H1 (cell line): Measurements from ENCODE around the gene TMIGD2. TPM values are rescaled to one million over a fixed set of nuclear protein-coding genes. Genes with fewer than 3 reads are reported as not detected.
A peak's percentile ranks its signal among the peaks of the same experiment; 100 is the strongest.

ENCODE experiments used
- CTCF ChIA-PET: fragments of 300-600 bp; sonication (Branson Sonifier 250); formaldehyde crosslinking; loops from one replicate; lab custom pipeline; 2021; ENCODE audit not compliant: partially characterized antibody; lab: Charles Lee
- POLR2A ChIA-PET: fragments of 300-600 bp; sonication (Branson Sonifier 250); formaldehyde crosslinking; loops from one replicate; lab custom pipeline; 2021; ENCODE audit warnings: inconsistent platforms; ENCODE audit not compliant: partially characterized antibody; lab: Charles Lee
- DNase-seq, 2 experiments: peaks; one replicate each; pipeline versions ENCODE4 v3.0.0 to v3.0.0-alpha.2; 2010 to 2022; ENCODE audit warnings: low spot score in 2 of 2, low read depth in 1 of 2, mixed read lengths in 1 of 2
- FAIRE-seq: peaks from 2 replicates; lab custom pipeline; 2011; peaks lifted over from hg19 to GRCh38; lab: Jason Lieb, UNC
- H2AFZ ChIP-seq: 2 replicates; pipeline ENCODE4 v1.8.1; 2012; ENCODE audit warnings: low read length, inconsistent platforms
- H2AK5ac ChIP-seq: 2 replicates; pipeline ENCODE4 v1.6.1; 2013; ENCODE audit warnings: low read depth, low read length
- H2BK120ac ChIP-seq: replicated peaks from 2 replicates; pipeline ENCODE3; 2013; ENCODE audit warnings: low read depth, low read length, inconsistent platforms
- H2BK12ac ChIP-seq: 2 replicates; pipeline ENCODE4 v1.6.1; 2013; ENCODE audit warnings: low read depth, low read length
- H2BK15ac ChIP-seq: 2 replicates; pipeline ENCODE4 v1.6.1; 2013; ENCODE audit warnings: low read length
- H2BK20ac ChIP-seq: 2 replicates; pipeline ENCODE4 v1.6.1; 2013; ENCODE audit warnings: low read length
- H2BK5ac ChIP-seq: 2 replicates; pipeline ENCODE4 v1.6.1; 2013; ENCODE audit warnings: low read depth, low read length
- H3K14ac ChIP-seq: 2 replicates; pipeline ENCODE4 v1.6.1; 2013; ENCODE audit warnings: inconsistent platforms; ENCODE audit not compliant: insufficient read length
- H3K18ac ChIP-seq: 2 replicates; pipeline ENCODE4 v1.6.1; 2013; ENCODE audit warnings: low read length; ENCODE audit errors: extremely low read depth
- H3K23ac ChIP-seq: 2 replicates; pipeline ENCODE4 v1.6.1; 2013; ENCODE audit warnings: inconsistent platforms; ENCODE audit not compliant: insufficient read length
- H3K23me2 ChIP-seq: 2 replicates; pipeline ENCODE4 v1.6.1; 2013; ENCODE audit warnings: low read depth, low read length
- H3K27ac ChIP-seq: 2 replicates; pipeline ENCODE4 v1.6.1; 2011; ENCODE audit warnings: low read depth, low read length, inconsistent platforms
- H3K27me3 ChIP-seq, 4 experiments: replicated peaks in 1 of 4; 1 replicate in 1 of 4; 2 replicates in 3 of 4; pipeline versions ENCODE4 v1.6.1 to v1.8.1; 2011 to 2013; ENCODE audit warnings: low read length in 3 of 4, mild to moderate bottlenecking in 3 of 4, inconsistent platforms in 2 of 4, mixed read lengths in 2 of 4, moderate library complexity in 1 of 4; ENCODE audit not compliant: control insufficient read depth in 3 of 4, insufficient read depth in 3 of 4; ENCODE audit errors: extremely low read depth in 1 of 4
- H3K36me3 ChIP-seq, 4 experiments: 2 replicates each; pipeline versions ENCODE4 v1.6.1 to v1.8.1; 2011 to 2013; ENCODE audit warnings: mild to moderate bottlenecking in 4 of 4, low read length in 3 of 4, moderate library complexity in 2 of 4, control low read depth in 1 of 4, inconsistent platforms in 1 of 4; ENCODE audit not compliant: insufficient read depth in 4 of 4, control insufficient read depth in 2 of 4
- H3K4ac ChIP-seq: replicated peaks from 2 replicates; pipeline ENCODE3; 2013; ENCODE audit warnings: low read length, low read depth, mixed read lengths, inconsistent platforms; ENCODE audit not compliant: insufficient read length
- H3K4me1 ChIP-seq, 4 experiments: replicated peaks in 1 of 4; 1 replicate in 1 of 4; 2 replicates in 3 of 4; pipeline versions ENCODE4 v1.6.1 to v1.8.1; 2011 to 2013; ENCODE audit warnings: low read length in 3 of 4, inconsistent platforms in 2 of 4, mixed read lengths in 1 of 4; ENCODE audit not compliant: insufficient read depth in 4 of 4, control insufficient read depth in 3 of 4
- H3K4me2 ChIP-seq, 2 experiments: 2 replicates each; pipeline versions ENCODE4 v1.6.1 to v1.8.1; 2011 to 2013; ENCODE audit warnings: low read depth in 2 of 2, low read length in 2 of 2, control low read depth in 1 of 2, inconsistent platforms in 1 of 2, mild to moderate bottlenecking in 1 of 2; ENCODE audit not compliant: insufficient read depth in 1 of 2
- H3K4me3 ChIP-seq, 4 experiments: fragments of 200-600, 300-600 bp in 1 of 4; sonication (generic), shearing (Covaris generic), sonication (Bioruptor Twin) in 1 of 4; 2 replicates each; pipeline versions ENCODE4 v1.5.1 to v1.8.1; 2011 to 2016; ENCODE audit warnings: low read length in 4 of 4, low read depth in 3 of 4, control low read depth in 2 of 4, inconsistent platforms in 2 of 4, mild to moderate bottlenecking in 2 of 4, mixed read lengths in 1 of 4, moderate library complexity in 1 of 4; ENCODE audit not compliant: insufficient read depth in 2 of 4; ENCODE audit errors: extremely low read depth in 1 of 4
- H3K56ac ChIP-seq: replicated peaks from 2 replicates; pipeline ENCODE3; 2013; ENCODE audit warnings: low read depth, mild to moderate bottlenecking, mixed read lengths, low read length, inconsistent platforms; ENCODE audit not compliant: insufficient read length
- H3K79me1 ChIP-seq: 2 replicates; pipeline ENCODE4 v1.6.1; 2013; ENCODE audit warnings: low read depth, low read length, control low read depth
- H3K79me2 ChIP-seq, 2 experiments: 2 replicates each; pipeline versions ENCODE4 v1.6.1 to v1.8.1; 2012 to 2013; ENCODE audit warnings: low read length in 2 of 2, mild to moderate bottlenecking in 2 of 2, inconsistent platforms in 1 of 2; ENCODE audit not compliant: insufficient read depth in 2 of 2, control insufficient read depth in 1 of 2
- H3K9ac ChIP-seq, 4 experiments: replicated peaks in 1 of 4; 1 replicate in 1 of 4; 2 replicates in 3 of 4; pipeline versions ENCODE4 v1.6.1 to v1.8.1; 2011 to 2013; ENCODE audit warnings: low read depth in 3 of 4, low read length in 3 of 4, control low read depth in 2 of 4, mild to moderate bottlenecking in 2 of 4, moderate library complexity in 2 of 4, inconsistent platforms in 1 of 4; ENCODE audit errors: extremely low read depth in 1 of 4
- H3K9me3 ChIP-seq, 2 experiments: 2 replicates each; pipeline versions ENCODE4 v1.6.1 to v1.8.1; 2012 to 2013; ENCODE audit warnings: mild to moderate bottlenecking in 2 of 2, moderate library complexity in 2 of 2, control low read depth in 1 of 2, inconsistent platforms in 1 of 2, low read depth in 1 of 2, low read length in 1 of 2, mixed read lengths in 1 of 2; ENCODE audit not compliant: insufficient read depth in 2 of 2
- H4K20me1 ChIP-seq, 2 experiments: replicated peaks in 1 of 2; 2 replicates each; pipeline versions ENCODE3 to v1.8.1; 2011 to 2013; ENCODE audit warnings: inconsistent platforms in 2 of 2, low read length in 2 of 2, mild to moderate bottlenecking in 1 of 2; ENCODE audit not compliant: insufficient read depth in 2 of 2, control insufficient read depth in 1 of 2
- H4K5ac ChIP-seq: 2 replicates; pipeline ENCODE4 v1.6.1; 2013; ENCODE audit warnings: low read length, low read depth, mixed read lengths, inconsistent platforms; ENCODE audit not compliant: insufficient read length
- H4K8ac ChIP-seq: 2 replicates; pipeline ENCODE4 v1.8.0; 2013; ENCODE audit warnings: mild to moderate bottlenecking, moderate library complexity, low read length, inconsistent platforms; ENCODE audit not compliant: insufficient read depth; ENCODE audit errors: extremely low read depth
- H4K91ac ChIP-seq: replicated peaks from 2 replicates; pipeline ENCODE3; 2013; ENCODE audit warnings: low read length, mixed read lengths, inconsistent platforms; ENCODE audit not compliant: insufficient read length
- BCL11A ChIP-seq, 2 experiments: IDR thresholded peaks; one replicate each; pipeline ENCODE4 v1.6.1; 2011; ENCODE audit warnings: low read depth in 2 of 2, low read length in 2 of 2, mild to moderate bottlenecking in 2 of 2
- CTCF ChIP-seq, 3 experiments: IDR thresholded peaks; 1 replicate in 2 of 3; 2 replicates in 1 of 3; pipeline versions ENCODE4 v1.5.1 to v1.6.1; 2011; ENCODE audit warnings: low read length in 3 of 3, mild to moderate bottlenecking in 3 of 3, inconsistent platforms in 2 of 3, low read depth in 1 of 3, moderate library complexity in 1 of 3; ENCODE audit not compliant: insufficient read depth in 1 of 3; ENCODE audit errors: control extremely low read depth in 1 of 3
- EP300 ChIP-seq, 2 experiments: IDR thresholded peaks; 1 replicate in 1 of 2; 2 replicates in 1 of 2; pipeline ENCODE4 v1.6.1; 2011 to 2012; ENCODE audit warnings: low read depth in 2 of 2, low read length in 2 of 2, mild to moderate bottlenecking in 2 of 2, borderline replicate concordance in 1 of 2, inconsistent platforms in 1 of 2, moderate library complexity in 1 of 2
- POLR2AphosphoS5 ChIP-seq: IDR thresholded peaks from 2 replicates; pipeline ENCODE4 v1.6.1; 2011; ENCODE audit warnings: low read depth, low read length
- SIRT6 ChIP-seq: IDR thresholded peaks from one replicate; pipeline ENCODE4 v1.7.1; 2012; ENCODE audit warnings: low read length, inconsistent platforms
- WGBS, 2 experiments: shearing (Covaris generic) in 1 of 2; methylation state at CpG; one replicate each; pipeline versions ENCODE4 v1.1.6 to v1.1.7; 2013 to 2015; ENCODE audit warnings: low lambda C conversion rate in 2 of 2, mixed read lengths in 2 of 2, inconsistent platforms in 1 of 2, low coverage in 1 of 2, missing lambda C conversion rate in 1 of 2; ENCODE audit not compliant: insufficient replicate concordance in 2 of 2, insufficient coverage in 1 of 2, insufficient read length in 1 of 2; ENCODE audit errors: extremely low coverage in 1 of 2, missing lambda C conversion rate in 1 of 2; 5-methylcytosine and 5-hydroxymethylcytosine counted together
- polyA plus RNA-seq, 7 experiments: library from polyadenylated mRNA; depleted of rRNA in 3 of 7; stranded (reverse) in 5 of 7; unstranded in 2 of 7; fragments of >200 nt in 5 of 7; fragments of 200-250 nt in 2 of 7; gene quantifications; 1 replicate in 5 of 7; 2 replicates in 1 of 7; 4 replicates in 1 of 7; pipeline versions ENCODE4 v1.2.1 to v1.2.3, GENCODE V29; 2011 to 2013; ENCODE audit warnings: missing spikeins in 2 of 7, mixed read lengths in 2 of 7
- total RNA-seq: library from RNA; stranded (reverse); fragmentation: NEBNext Ultra II Directional; extraction: Animal tissue kit (Norgen Biotek cat#: 25700); gene quantifications from 2 replicates; pipeline ENCODE4 v1.2.1, GENCODE V29; 2021
- TF ChIP-seq, protein P1 (sequence below): IDR thresholded peaks from 2 replicates; pipeline ENCODE4 v1.6.1; 2012; ENCODE audit warnings: low read length, inconsistent platforms

TMIGD2 gene
- total and polyA plus RNA-seq, 2 of the 8 experiments (the other 6 are each of a cell fraction or from before 2014, with no cell fraction given) = 0.39 to 0.41 TPM

- H2BK5ac ChIP-seq = no peak overlapping the region
- peaks cover 2 to 8% (median 5%) of the 10 kb centered on the region in 4 experiments; a peak in 4 of 8 replicates for H3K36me3 ChIP-seq
- H2AFZ ChIP-seq = no peak overlapping the region
- FAIRE-seq = no peak
- H3K23ac ChIP-seq = no peak overlapping the region
- H2BK120ac ChIP-seq = no peak overlapping the region
- no peaks in the 10 kb centered on the region for H3K79me1 ChIP-seq
- H4K8ac ChIP-seq = no peak overlapping the region
- no peak overlapping the region for H2BK20ac ChIP-seq
- H3K4me3 ChIP-seq = no peak overlapping the region
- H4K20me1 ChIP-seq = peaks cover 2 to 3% of the 10 kb centered on the region in 2 experiments
- H3K56ac ChIP-seq = no peak overlapping the region
- H3K27ac ChIP-seq = no peak overlapping the region
- TF ChIP-seq, protein P1, sequence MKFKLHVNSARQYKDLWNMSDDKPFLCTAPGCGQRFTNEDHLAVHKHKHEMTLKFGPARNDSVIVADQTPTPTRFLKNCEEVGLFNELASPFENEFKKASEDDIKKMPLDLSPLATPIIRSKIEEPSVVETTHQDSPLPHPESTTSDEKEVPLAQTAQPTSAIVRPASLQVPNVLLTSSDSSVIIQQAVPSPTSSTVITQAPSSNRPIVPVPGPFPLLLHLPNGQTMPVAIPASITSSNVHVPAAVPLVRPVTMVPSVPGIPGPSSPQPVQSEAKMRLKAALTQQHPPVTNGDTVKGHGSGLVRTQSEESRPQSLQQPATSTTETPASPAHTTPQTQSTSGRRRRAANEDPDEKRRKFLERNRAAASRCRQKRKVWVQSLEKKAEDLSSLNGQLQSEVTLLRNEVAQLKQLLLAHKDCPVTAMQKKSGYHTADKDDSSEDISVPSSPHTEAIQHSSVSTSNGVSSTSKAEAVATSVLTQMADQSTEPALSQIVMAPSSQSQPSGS = no peak
- TF ChIP-seq EP300 (IDR thresholded peaks at IDR 0.05; ENCODE audit: borderline replicate concordance in 1 of 2, low read depth in 2 of 2, low read length in 2 of 2) (no peak), BCL11A (IDR thresholded peaks at IDR 0.05; ENCODE audit: low read depth in 2 of 2, low read length in 2 of 2) (no peak), CTCF (IDR thresholded peaks at IDR 0.05; ENCODE audit: control extremely low read depth in 1 of 3, insufficient read depth in 1 of 3, low read depth in 1 of 3, low read length in 3 of 3) (peak in 1 of 3 experiments; percentile 17; a peak in 1 of 4 replicates), POLR2AphosphoS5 (no peak), SIRT6 (no peak)
- ChIA-PET CTCF (interaction anchor here (0.5 to 14.6 kb wide), 18 partner anchors 8 to 152 kb away, joined by 3 to 311 read pairs (median 12); partner anchors contain the start of genes MPND and STAP2), POLR2A (interaction anchor here (0.5 to 5.4 kb wide), 4 partner anchors 11 to 139 kb away, joined by 3 to 36 read pairs (median 7); partner anchors contain the start of genes MPND and SHD)
- no peak overlapping the region for H3K4me2 ChIP-seq
- H2BK15ac ChIP-seq = no peak overlapping the region
- H3K23me2 ChIP-seq = no peaks in the 10 kb centered on the region
- WGBS, 2 experiments = 95% methylated on average over 13 of the region's 13 CpGs; no CpG with 5 or more reads in 1 of the 2 experiments
- H3K4ac ChIP-seq = no peak overlapping the region
- no peaks in the 10 kb centered on the region for H3K79me2 ChIP-seq
- H3K9ac ChIP-seq = no peak overlapping the region
- H2AK5ac ChIP-seq = no peak overlapping the region
- no peak overlapping the region for H4K5ac ChIP-seq
- no peak overlapping the region for H2BK12ac ChIP-seq
- no peaks in the 10 kb centered on the region; a peak in 2 of 7 replicates for H3K4me1 ChIP-seq
- H3K9me3 ChIP-seq = no peaks in the 10 kb centered on the region
- H3K18ac ChIP-seq = no peak overlapping the region
- H3K14ac ChIP-seq = no peak overlapping the region
- DNase-seq = no peak
- no peaks in the 10 kb centered on the region for H3K27me3 ChIP-seq
- H4K91ac ChIP-seq = no peak overlapping the region
Observed at GRCh38 chr19:4268816-4269430, 33.3 kb downstream of the TMIGD2 start.
